ENCODE measurements around the gene MAPK4.
"Not testable (repeated sequence)": the region's sequence is repeated elsewhere in the genome, so short reads cannot be mapped to it uniquely, and the experiment has no call there.

Gene MAPK4

GRCh38 chr18:50680966-50681365 lies 121.1 kb downstream of the MAPK4 start:
- no peak for DNase-seq (ENCODE audit: low read depth)

GRCh38 chr18:50682852-50683251 lies 123.0 kb downstream of the MAPK4 start:
- DNase-seq (ENCODE audit: low read depth) = no peak

- no peak for DNase-seq (ENCODE audit: low read depth)
Measured at GRCh38 chr18:50686409-50686808, 126.5 kb downstream of the MAPK4 start.

- DNase-seq (ENCODE audit: low read depth) = no peak
Measured at GRCh38 chr18:50687491-50687890, 127.6 kb downstream of the MAPK4 start.

- DNase-seq (ENCODE audit: low read depth) = no peak
Measured at GRCh38 chr18:50689578-50689977, 129.7 kb downstream of the MAPK4 start.

GRCh38 chr18:50694147-50694546 lies 134.3 kb downstream of the MAPK4 start:
- DNase-seq (ENCODE audit: low read depth) = no peak

GRCh38 chr18:50695431-50696176 lies 135.7 kb downstream of the MAPK4 start:
- no peak for DNase-seq (ENCODE audit: low read depth)

- DNase-seq (ENCODE audit: low read depth) = no peak
Measured at GRCh38 chr18:50696436-50696835, 136.5 kb downstream of the MAPK4 start.

GRCh38 chr18:50696929-50697328 lies 137.0 kb downstream of the MAPK4 start:
- no peak for DNase-seq (ENCODE audit: low read depth)

- no peak for DNase-seq (ENCODE audit: low read depth)
Measured at GRCh38 chr18:50697509-50697908, 137.6 kb downstream of the MAPK4 start.

- no peak for DNase-seq (ENCODE audit: low read depth)
Measured at GRCh38 chr18:50700245-50701165, 140.6 kb downstream of the MAPK4 start.

GRCh38 chr18:50704357-50704940 lies 144.6 kb downstream of the MAPK4 start:
- no peak for DNase-seq (ENCODE audit: low read depth)

GRCh38 chr18:50706199-50706598 lies 146.3 kb downstream of the MAPK4 start:
- no peak for DNase-seq (ENCODE audit: low read depth)

- DNase-seq (ENCODE audit: low read depth) = no peak
Measured at GRCh38 chr18:50706651-50707050, 146.8 kb downstream of the MAPK4 start.

GRCh38 chr18:50707297-50707696 lies 147.4 kb downstream of the MAPK4 start:
- not testable (repeated sequence) for DNase-seq (ENCODE audit: low read depth)

GRCh38 chr18:50707855-50708469 lies 148.1 kb downstream of the MAPK4 start:
- no peak for DNase-seq (ENCODE audit: low read depth)

GRCh38 chr18:50709193-50709592 lies 149.3 kb downstream of the MAPK4 start:
- DNase-seq (ENCODE audit: low read depth) = no peak

GRCh38 chr18:50711386-50711785 lies 151.5 kb downstream of the MAPK4 start:
- no peak for DNase-seq (ENCODE audit: low read depth)

GRCh38 chr18:50715919-50716318 lies 156.0 kb downstream of the MAPK4 start:
- DNase-seq (ENCODE audit: low read depth) = no peak

GRCh38 chr18:50716902-50717301 lies 157.0 kb downstream of the MAPK4 start:
- DNase-seq (ENCODE audit: low read depth) = no peak

GRCh38 chr18:50717563-50717962 lies 157.7 kb downstream of the MAPK4 start:
- DNase-seq (ENCODE audit: low read depth) = no peak
